T-helper 22 cell (primary cell): ENCODE measurements around the gene TRIM74.
"Not testable (repeated sequence)": the region's sequence is repeated elsewhere in the genome, so short reads cannot be mapped to it uniquely, and the experiment has no call there.

ENCODE experiments used
- DNase-seq: peaks from one replicate; pipeline ENCODE4 v3.0.0-alpha.2; 2020; ENCODE audit warnings: low read depth

Gene TRIM74

GRCh38 chr7:72968980-72969516 is at the start of gene TRIM74:
Gene TRIM74 (minus strand): TSS chr7:72969466. CDS start chr7:72966157, 3,309 bp downstream.
- not testable (repeated sequence) for DNase-seq

- DNase-seq: not testable (repeated sequence)
These were observed 37.2 kb upstream of the TRIM74 start for GRCh38 chr7:73006491-73006890.

GRCh38 chr7:73005693-73006447 is 36.6 kb upstream of the TRIM74 start:
- DNase-seq: peak; percentile 81

GRCh38 chr7:73005356-73005692 is 36.1 kb upstream of the TRIM74 start:
- peak; percentile 47 for DNase-seq

- not testable (repeated sequence) for DNase-seq
These were observed 28.7 kb upstream of the TRIM74 start for GRCh38 chr7:72997887-72998468.

GRCh38 chr7:72997447-72997846 is 28.2 kb upstream of the TRIM74 start:
- not testable (repeated sequence) for DNase-seq

GRCh38 chr7:72995484-72995883 is 26.2 kb upstream of the TRIM74 start:
- DNase-seq: not testable (repeated sequence)

GRCh38 chr7:72990146-72990913 is 21.1 kb upstream of the TRIM74 start:
- not testable (repeated sequence) for DNase-seq

GRCh38 chr7:72982084-72982483 is 12.8 kb upstream of the TRIM74 start:
- not testable (repeated sequence) for DNase-seq

- DNase-seq: not testable (repeated sequence)
These were observed 11.1 kb upstream of the TRIM74 start for GRCh38 chr7:72980382-72980781.

- DNase-seq: not testable (repeated sequence)
These were observed 7.2 kb upstream of the TRIM74 start for GRCh38 chr7:72976434-72976833.

GRCh38 chr7:72975656-72976286 is 6.5 kb upstream of the TRIM74 start:
- DNase-seq: not testable (repeated sequence)

- not testable (repeated sequence) for DNase-seq
These were observed 5.5 kb upstream of the TRIM74 start for GRCh38 chr7:72974781-72975180.

GRCh38 chr7:72971505-72971904 is 2.2 kb upstream of the TRIM74 start:
- DNase-seq: not testable (repeated sequence)

GRCh38 chr7:72969688-72970087 is 422 bp upstream of the TRIM74 start:
- not testable (repeated sequence) for DNase-seq

- not testable (repeated sequence) for DNase-seq
These were observed 2.4 kb downstream of the TRIM74 start for GRCh38 chr7:72966892-72967291.

- DNase-seq: not testable (repeated sequence)
These were observed 3.9 kb downstream of the TRIM74 start for GRCh38 chr7:72965186-72965975.

- DNase-seq: not testable (repeated sequence)
These were observed 6.2 kb downstream of the TRIM74 start for GRCh38 chr7:72963056-72963455.

GRCh38 chr7:72961346-72961650 is 8.0 kb downstream of the TRIM74 start:
- DNase-seq: not testable (repeated sequence)

- not testable (repeated sequence) for DNase-seq
These were observed 8.5 kb downstream of the TRIM74 start for GRCh38 chr7:72960626-72961345.

- DNase-seq: not testable (repeated sequence)
These were observed 9.2 kb downstream of the TRIM74 start for GRCh38 chr7:72960029-72960428.
